Loucy (cell line): ENCODE data around the gene SUPT16H.

ENCODE experiments used
- H2AFZ ChIP-seq: fragments of 200-600 bp; sonication (generic); 2 replicates; pipeline ENCODE4 v1.6.0; 2016; ENCODE audit warnings: antibody characterized with exemption, mild to moderate bottlenecking, low read length, moderate library complexity
- H3F3A ChIP-seq: fragments of 200-600 bp; 2 replicates; pipeline ENCODE4 v1.6.0; 2016; ENCODE audit warnings: antibody characterized with exemption, low read depth, mild to moderate bottlenecking
- H3K27me3 ChIP-seq: fragments of 200-600 bp; sonication (generic); 2 replicates; pipeline ENCODE4 v1.6.1; 2014; ENCODE audit warnings: low read length, mild to moderate bottlenecking; ENCODE audit not compliant: insufficient read depth, poor library complexity, severe bottlenecking
- H3K36me3 ChIP-seq: fragments of 200-600 bp; sonication (generic); 2 replicates; pipeline ENCODE4 v1.6.1; 2016; ENCODE audit warnings: low read length; ENCODE audit not compliant: insufficient read depth
- H3K4me1 ChIP-seq: fragments of 200-600 bp; sonication (generic); 2 replicates; pipeline ENCODE4 v1.5.1; 2014; ENCODE audit warnings: low read length, mild to moderate bottlenecking; ENCODE audit not compliant: insufficient read depth, poor library complexity, severe bottlenecking
- H3K4me2 ChIP-seq: fragments of 200-600 bp; sonication (generic); 2 replicates; pipeline ENCODE4 v1.6.0; 2014; ENCODE audit warnings: antibody characterized with exemption, low read length, low read depth, mild to moderate bottlenecking; ENCODE audit not compliant: poor library complexity, severe bottlenecking
- H3K4me3 ChIP-seq: fragments of 200-600 bp; sonication (generic); 2 replicates; pipeline ENCODE4 v1.5.1; 2014; ENCODE audit warnings: low read length, mild to moderate bottlenecking, mixed read lengths; ENCODE audit not compliant: poor library complexity, severe bottlenecking
- H3K79me2 ChIP-seq: fragments of 200-600 bp; sonication (generic); 2 replicates; pipeline ENCODE4 v1.6.1; 2014; ENCODE audit warnings: low read length; ENCODE audit not compliant: insufficient read depth
- H3K9ac ChIP-seq: fragments of 200-600 bp; sonication (generic); 2 replicates; pipeline ENCODE4 v1.6.0; 2014; ENCODE audit warnings: mild to moderate bottlenecking, low read depth, low read length, moderate library complexity; ENCODE audit not compliant: poor library complexity, severe bottlenecking
- H3K9me2 ChIP-seq: fragments of 200-600 bp; sonication (generic); replicated peaks from 2 replicates; pipeline ENCODE4 v1.6.1; 2016; ENCODE audit warnings: low read depth, low read length, mixed read lengths
- H3K9me3 ChIP-seq: fragments of 200-600 bp; sonication (generic); 2 replicates; pipeline ENCODE4 v1.6.1; 2014; ENCODE audit warnings: mild to moderate bottlenecking, antibody characterized with exemption, low read length, low read depth; ENCODE audit not compliant: insufficient read depth
- H4K20me1 ChIP-seq: fragments of 200-600 bp; sonication (generic); 2 replicates; pipeline ENCODE4 v1.6.0; 2014; ENCODE audit warnings: antibody characterized with exemption, low read length, mild to moderate bottlenecking; ENCODE audit not compliant: insufficient read depth, poor library complexity, severe bottlenecking
- CTCF ChIP-seq: fragments of 200-600 bp; sonication (generic); conservative IDR thresholded peaks from 2 replicates; pipeline ENCODE4 v1.5.1; 2014; ENCODE audit warnings: mild to moderate bottlenecking, antibody characterized with exemption, low read length
- EZH2phosphoT487 ChIP-seq: fragments of 200-600 bp; IDR thresholded peaks from 2 replicates; pipeline ENCODE4 v1.6.1; 2018; ENCODE audit warnings: antibody characterized with exemption, mild to moderate bottlenecking, moderate library complexity, borderline replicate concordance

Gene SUPT16H

GRCh38 chr14:21326972-21327371, 56.8 kb downstream of the SUPT16H start:
- H3K9ac ChIP-seq = no peak overlapping the region
- H4K20me1 ChIP-seq = no peaks in the 10 kb centered on the region
- no peaks in the 10 kb centered on the region for H3K9me3 ChIP-seq
- H3K36me3 ChIP-seq = no peaks in the 10 kb centered on the region
- no peak overlapping the region for H3K4me3 ChIP-seq
- no peak overlapping the region for H2AFZ ChIP-seq
- no peaks in the 10 kb centered on the region for H3K4me1 ChIP-seq
- no peaks in the 10 kb centered on the region for H3K79me2 ChIP-seq
- no peak overlapping the region for H3K4me2 ChIP-seq
- no peaks in the 10 kb centered on the region for H3F3A ChIP-seq
- no peaks in the 10 kb centered on the region for H3K27me3 ChIP-seq
- H3K9me2 ChIP-seq = no peaks in the 10 kb centered on the region
- TF ChIP-seq CTCF = peak; percentile 40; the same call in 1 of the 2 replicates
- no peak for TF ChIP-seq EZH2phosphoT487

- Histone ChIP-seq H4K20me1 (no peaks in the 10 kb centered on the region), H3K4me2 (no peak overlapping the region), H3F3A (no peaks in the 10 kb centered on the region), H3K27me3 (no peaks in the 10 kb centered on the region), H2AFZ (no peak overlapping the region), H3K9me2 (no peaks in the 10 kb centered on the region), H3K79me2 (no peaks in the 10 kb centered on the region), H3K9ac (no peak overlapping the region), H3K4me1 (no peaks in the 10 kb centered on the region), H3K4me3 (no peak overlapping the region), H3K36me3 (no peaks in the 10 kb centered on the region), H3K9me3 (no peaks in the 10 kb centered on the region)
- TF ChIP-seq EZH2phosphoT487 (no peak), CTCF (no peak)
Measured at GRCh38 chr14:21322716-21323115, 61.1 kb downstream of the SUPT16H start.

- H3K9me2 ChIP-seq = no peaks in the 10 kb centered on the region
- H2AFZ ChIP-seq = no peak overlapping the region
- no peaks in the 10 kb centered on the region for H3F3A ChIP-seq
- H3K4me2 ChIP-seq = no peak overlapping the region
- no peaks in the 10 kb centered on the region for H4K20me1 ChIP-seq
- H3K79me2 ChIP-seq = no peaks in the 10 kb centered on the region
- H3K9me3 ChIP-seq = no peaks in the 10 kb centered on the region
- no peak overlapping the region for H3K9ac ChIP-seq
- TF ChIP-seq EZH2phosphoT487 = no peak
- TF ChIP-seq CTCF = no peak
- no peaks in the 10 kb centered on the region for H3K4me1 ChIP-seq
- H3K4me3 ChIP-seq = no peak overlapping the region
- no peaks in the 10 kb centered on the region for H3K27me3 ChIP-seq
- no peaks in the 10 kb centered on the region for H3K36me3 ChIP-seq
Measured at GRCh38 chr14:21320913-21321312, 62.9 kb downstream of the SUPT16H start.
